Neural cell (in vitro differentiated cells): Measurements from ENCODE around the gene NPEPL1. TPM values are rescaled to one million over a fixed set of nuclear protein-coding genes. Genes with fewer than 3 reads are reported as not detected.

Experiments
- H2AFZ ChIP-seq: fragments of 200-600, 300-800 bp; sonication (generic), shearing (Covaris generic); 2 replicates; pipeline ENCODE4 v1.6.0; 2014; ENCODE audit warnings: low read depth, mild to moderate bottlenecking, antibody characterized with exemption, low read length, moderate library complexity
- H3F3A ChIP-seq: fragments of 200-600 bp; shearing (Covaris generic); 2 replicates; pipeline ENCODE4 v1.6.1; 2016; ENCODE audit warnings: mild to moderate bottlenecking, moderate library complexity, mixed read lengths, antibody characterized with exemption, low read length; ENCODE audit not compliant: insufficient read depth, poor library complexity, severe bottlenecking
- H3K27ac ChIP-seq: fragments of 200-600, 300-800 bp; sonication (generic), shearing (Covaris generic); 2 replicates; pipeline ENCODE4 v1.5.1; 2014; ENCODE audit warnings: mild to moderate bottlenecking, low read length, moderate library complexity
- H3K27me3 ChIP-seq: fragments of 300-800, 200-600 bp; sonication (generic), shearing (Covaris generic); 2 replicates; pipeline ENCODE4 v1.6.0; 2014; ENCODE audit warnings: mild to moderate bottlenecking, low read depth, low read length, moderate library complexity; ENCODE audit not compliant: insufficient read depth
- H3K36me3 ChIP-seq: fragments of 300-800, 200-600 bp; sonication (generic), shearing (Covaris generic); 2 replicates; pipeline ENCODE4 v1.5.1; 2014; ENCODE audit warnings: mild to moderate bottlenecking, antibody characterized with exemption, low read length, moderate library complexity; ENCODE audit not compliant: insufficient read depth
- H3K4me2 ChIP-seq: fragments of 300-800, 200-600 bp; sonication (generic), shearing (Covaris generic); 2 replicates; pipeline ENCODE4 v1.6.0; 2014; ENCODE audit warnings: mild to moderate bottlenecking, low read length
- H3K4me3 ChIP-seq: fragments of 300-800, 200-600 bp; sonication (generic), shearing (Covaris generic); 2 replicates; pipeline ENCODE4 v1.5.1; 2014; ENCODE audit warnings: mild to moderate bottlenecking, low read length, moderate library complexity
- H3K79me2 ChIP-seq: fragments of 200-600 bp; shearing (Covaris generic); replicated peaks from 2 replicates; pipeline ENCODE4 v1.6.0; 2014; ENCODE audit warnings: mild to moderate bottlenecking, low read length, moderate library complexity; ENCODE audit not compliant: insufficient read depth
- H3K9ac ChIP-seq: fragments of 300-800, 200-600 bp; sonication (generic), shearing (Covaris generic); 2 replicates; pipeline ENCODE4 v1.6.1; 2016; ENCODE audit warnings: mild to moderate bottlenecking, low read length, mixed read lengths
- H3K9me2 ChIP-seq: fragments of 200-600 bp; shearing (Covaris generic); 2 replicates; pipeline ENCODE4 v1.6.1; 2016; ENCODE audit warnings: mild to moderate bottlenecking, low read length, mixed read lengths; ENCODE audit not compliant: insufficient read depth
- H3K9me3 ChIP-seq: fragments of 200-600, 300-800 bp; sonication (generic), shearing (Covaris generic); 2 replicates; pipeline ENCODE4 v1.6.1; 2016; ENCODE audit warnings: mild to moderate bottlenecking, mixed run types, low read length, moderate library complexity, mixed read lengths
- H4K20me1 ChIP-seq: fragments of 200-600 bp; shearing (Covaris generic); 2 replicates; pipeline ENCODE4 v1.6.1; 2016; ENCODE audit warnings: mild to moderate bottlenecking, mixed run types; ENCODE audit not compliant: insufficient read depth
- EP300 ChIP-seq: fragments of 450-650 bp; conservative IDR thresholded peaks from 2 replicates; pipeline ENCODE4 v1.6.1; 2014; ENCODE audit warnings: antibody characterized with exemption, mild to moderate bottlenecking, moderate library complexity; ENCODE audit not compliant: poor library complexity, severe bottlenecking
- EZH2 ChIP-seq: fragments of 200-600, 300-800 bp; shearing (Covaris generic), sonication (generic); IDR thresholded peaks from 2 replicates; pipeline ENCODE4 v1.6.1; 2014; ENCODE audit warnings: antibody characterized with exemption, low read length, borderline replicate concordance, mild to moderate bottlenecking; ENCODE audit not compliant: insufficient read depth, poor library complexity, severe bottlenecking
- MXI1 ChIP-seq: fragments of 450-650 bp; conservative IDR thresholded peaks from 2 replicates; pipeline ENCODE4 v1.6.1; 2014; ENCODE audit warnings: antibody characterized with exemption, mild to moderate bottlenecking; ENCODE audit not compliant: poor library complexity, severe bottlenecking
- POLR2AphosphoS5 ChIP-seq: IDR thresholded peaks from 2 replicates; pipeline ENCODE4 v1.6.1; 2012
- RAD21 ChIP-seq: fragments of 450-650 bp; conservative IDR thresholded peaks from 2 replicates; pipeline ENCODE4 v1.6.1; 2014; ENCODE audit warnings: antibody characterized with exemption, mild to moderate bottlenecking, moderate library complexity
- SMC3 ChIP-seq: fragments of 450-650 bp; conservative IDR thresholded peaks from 2 replicates; pipeline ENCODE4 v1.6.1; 2014; ENCODE audit warnings: antibody characterized with exemption, mild to moderate bottlenecking, moderate library complexity; ENCODE audit not compliant: poor library complexity
- TAF1 ChIP-seq: IDR thresholded peaks from 2 replicates; pipeline ENCODE4 v1.6.1; 2012; ENCODE audit warnings: low read depth
- polyA plus RNA-seq: library from polyadenylated mRNA; depleted of rRNA; stranded (reverse); fragments of >200 nt; gene quantifications from 2 replicates; pipeline ENCODE4 v1.2.3, GENCODE V29; 2014
- TF ChIP-seq, protein P1 (sequence below): fragments of 450-650 bp; IDR thresholded peaks from 2 replicates; pipeline ENCODE4 v1.5.1; 2014; ENCODE audit warnings: antibody characterized with exemption, mild to moderate bottlenecking, moderate library complexity; ENCODE audit not compliant: poor library complexity, severe bottlenecking
- TF ChIP-seq, protein P2 (sequence below): IDR thresholded peaks from 2 replicates; pipeline ENCODE4 v1.6.1; 2012; ENCODE audit warnings: borderline replicate concordance

NPEPL1 gene
- polyA plus RNA-seq, 1 donor from 2014 or later: 63.4 TPM

GRCh38 chr20:58670659-58671058 is 21.9 kb upstream of the NPEPL1 start:
- Histone ChIP-seq H3K36me3 (peaks cover 21% of the 10 kb centered on the region), H3K9me3 (no peaks in the 10 kb centered on the region), H4K20me1 (no peaks in the 10 kb centered on the region), H2AFZ (no peak overlapping the region), H3K9me2 (no peaks in the 10 kb centered on the region), H3K27ac (no peak overlapping the region), H3K27me3 (no peaks in the 10 kb centered on the region), H3K4me2 (no peak overlapping the region), H3K4me3 (no peak overlapping the region), H3F3A (no peaks in the 10 kb centered on the region), H3K79me2 (no peaks in the 10 kb centered on the region), H3K9ac (no peak overlapping the region)
- TF ChIP-seq, protein P1, sequence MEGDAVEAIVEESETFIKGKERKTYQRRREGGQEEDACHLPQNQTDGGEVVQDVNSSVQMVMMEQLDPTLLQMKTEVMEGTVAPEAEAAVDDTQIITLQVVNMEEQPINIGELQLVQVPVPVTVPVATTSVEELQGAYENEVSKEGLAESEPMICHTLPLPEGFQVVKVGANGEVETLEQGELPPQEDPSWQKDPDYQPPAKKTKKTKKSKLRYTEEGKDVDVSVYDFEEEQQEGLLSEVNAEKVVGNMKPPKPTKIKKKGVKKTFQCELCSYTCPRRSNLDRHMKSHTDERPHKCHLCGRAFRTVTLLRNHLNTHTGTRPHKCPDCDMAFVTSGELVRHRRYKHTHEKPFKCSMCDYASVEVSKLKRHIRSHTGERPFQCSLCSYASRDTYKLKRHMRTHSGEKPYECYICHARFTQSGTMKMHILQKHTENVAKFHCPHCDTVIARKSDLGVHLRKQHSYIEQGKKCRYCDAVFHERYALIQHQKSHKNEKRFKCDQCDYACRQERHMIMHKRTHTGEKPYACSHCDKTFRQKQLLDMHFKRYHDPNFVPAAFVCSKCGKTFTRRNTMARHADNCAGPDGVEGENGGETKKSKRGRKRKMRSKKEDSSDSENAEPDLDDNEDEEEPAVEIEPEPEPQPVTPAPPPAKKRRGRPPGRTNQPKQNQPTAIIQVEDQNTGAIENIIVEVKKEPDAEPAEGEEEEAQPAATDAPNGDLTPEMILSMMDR: no peak
- TF ChIP-seq MXI1 (no peak), EZH2 (no peak), EP300 (no peak), TAF1 (no peak), SMC3 (no peak), RAD21 (no peak), POLR2AphosphoS5 (no peak)
- TF ChIP-seq, protein P2, sequence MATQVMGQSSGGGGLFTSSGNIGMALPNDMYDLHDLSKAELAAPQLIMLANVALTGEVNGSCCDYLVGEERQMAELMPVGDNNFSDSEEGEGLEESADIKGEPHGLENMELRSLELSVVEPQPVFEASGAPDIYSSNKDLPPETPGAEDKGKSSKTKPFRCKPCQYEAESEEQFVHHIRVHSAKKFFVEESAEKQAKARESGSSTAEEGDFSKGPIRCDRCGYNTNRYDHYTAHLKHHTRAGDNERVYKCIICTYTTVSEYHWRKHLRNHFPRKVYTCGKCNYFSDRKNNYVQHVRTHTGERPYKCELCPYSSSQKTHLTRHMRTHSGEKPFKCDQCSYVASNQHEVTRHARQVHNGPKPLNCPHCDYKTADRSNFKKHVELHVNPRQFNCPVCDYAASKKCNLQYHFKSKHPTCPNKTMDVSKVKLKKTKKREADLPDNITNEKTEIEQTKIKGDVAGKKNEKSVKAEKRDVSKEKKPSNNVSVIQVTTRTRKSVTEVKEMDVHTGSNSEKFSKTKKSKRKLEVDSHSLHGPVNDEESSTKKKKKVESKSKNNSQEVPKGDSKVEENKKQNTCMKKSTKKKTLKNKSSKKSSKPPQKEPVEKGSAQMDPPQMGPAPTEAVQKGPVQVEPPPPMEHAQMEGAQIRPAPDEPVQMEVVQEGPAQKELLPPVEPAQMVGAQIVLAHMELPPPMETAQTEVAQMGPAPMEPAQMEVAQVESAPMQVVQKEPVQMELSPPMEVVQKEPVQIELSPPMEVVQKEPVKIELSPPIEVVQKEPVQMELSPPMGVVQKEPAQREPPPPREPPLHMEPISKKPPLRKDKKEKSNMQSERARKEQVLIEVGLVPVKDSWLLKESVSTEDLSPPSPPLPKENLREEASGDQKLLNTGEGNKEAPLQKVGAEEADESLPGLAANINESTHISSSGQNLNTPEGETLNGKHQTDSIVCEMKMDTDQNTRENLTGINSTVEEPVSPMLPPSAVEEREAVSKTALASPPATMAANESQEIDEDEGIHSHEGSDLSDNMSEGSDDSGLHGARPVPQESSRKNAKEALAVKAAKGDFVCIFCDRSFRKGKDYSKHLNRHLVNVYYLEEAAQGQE: no peak

GRCh38 chr20:58673119-58673518 is 19.5 kb upstream of the NPEPL1 start:
- Histone ChIP-seq H3K9ac (no peak overlapping the region), H3K36me3 (peaks cover 15% of the 10 kb centered on the region), H3K9me2 (no peaks in the 10 kb centered on the region), H3K27me3 (no peaks in the 10 kb centered on the region), H3K79me2 (peaks cover 2% of the 10 kb centered on the region), H3K4me3 (no peak overlapping the region), H3K27ac (no peak overlapping the region), H3K9me3 (no peaks in the 10 kb centered on the region), H3F3A (no peaks in the 10 kb centered on the region), H2AFZ (no peak overlapping the region), H4K20me1 (no peaks in the 10 kb centered on the region), H3K4me2 (no peak overlapping the region)
- TF ChIP-seq POLR2AphosphoS5 (no peak), MXI1 (no peak), TAF1 (no peak), EP300 (no peak), RAD21 (no peak), SMC3 (no peak), EZH2 (no peak)
- TF ChIP-seq, protein P2: no peak
- TF ChIP-seq, protein P1: no peak
